Activated CD8-positive, alpha-beta memory T cell treated with anti-CD3 and anti-CD28 coated beads, Interleukin-2, amount 50 U/mL, for 1 hour (primary cell): Measurements from ENCODE around the gene DCAF6.
A peak's percentile ranks its signal among the peaks of the same experiment; 100 is the strongest.
"Not testable (repeated sequence)": the region's sequence is repeated elsewhere in the genome, so short reads cannot be mapped to it uniquely, and the experiment has no call there.

Source experiments
- DNase-seq: peaks from one replicate; pipeline ENCODE4 v3.0.0-alpha.2; 2020; ENCODE audit errors: extremely low read depth

Gene DCAF6, protein sequence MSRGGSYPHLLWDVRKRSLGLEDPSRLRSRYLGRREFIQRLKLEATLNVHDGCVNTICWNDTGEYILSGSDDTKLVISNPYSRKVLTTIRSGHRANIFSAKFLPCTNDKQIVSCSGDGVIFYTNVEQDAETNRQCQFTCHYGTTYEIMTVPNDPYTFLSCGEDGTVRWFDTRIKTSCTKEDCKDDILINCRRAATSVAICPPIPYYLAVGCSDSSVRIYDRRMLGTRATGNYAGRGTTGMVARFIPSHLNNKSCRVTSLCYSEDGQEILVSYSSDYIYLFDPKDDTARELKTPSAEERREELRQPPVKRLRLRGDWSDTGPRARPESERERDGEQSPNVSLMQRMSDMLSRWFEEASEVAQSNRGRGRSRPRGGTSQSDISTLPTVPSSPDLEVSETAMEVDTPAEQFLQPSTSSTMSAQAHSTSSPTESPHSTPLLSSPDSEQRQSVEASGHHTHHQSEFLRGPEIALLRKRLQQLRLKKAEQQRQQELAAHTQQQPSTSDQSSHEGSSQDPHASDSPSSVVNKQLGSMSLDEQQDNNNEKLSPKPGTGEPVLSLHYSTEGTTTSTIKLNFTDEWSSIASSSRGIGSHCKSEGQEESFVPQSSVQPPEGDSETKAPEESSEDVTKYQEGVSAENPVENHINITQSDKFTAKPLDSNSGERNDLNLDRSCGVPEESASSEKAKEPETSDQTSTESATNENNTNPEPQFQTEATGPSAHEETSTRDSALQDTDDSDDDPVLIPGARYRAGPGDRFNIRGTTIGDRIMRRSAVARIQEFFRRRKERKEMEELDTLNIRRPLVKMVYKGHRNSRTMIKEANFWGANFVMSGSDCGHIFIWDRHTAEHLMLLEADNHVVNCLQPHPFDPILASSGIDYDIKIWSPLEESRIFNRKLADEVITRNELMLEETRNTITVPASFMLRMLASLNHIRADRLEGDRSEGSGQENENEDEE

DNA sequence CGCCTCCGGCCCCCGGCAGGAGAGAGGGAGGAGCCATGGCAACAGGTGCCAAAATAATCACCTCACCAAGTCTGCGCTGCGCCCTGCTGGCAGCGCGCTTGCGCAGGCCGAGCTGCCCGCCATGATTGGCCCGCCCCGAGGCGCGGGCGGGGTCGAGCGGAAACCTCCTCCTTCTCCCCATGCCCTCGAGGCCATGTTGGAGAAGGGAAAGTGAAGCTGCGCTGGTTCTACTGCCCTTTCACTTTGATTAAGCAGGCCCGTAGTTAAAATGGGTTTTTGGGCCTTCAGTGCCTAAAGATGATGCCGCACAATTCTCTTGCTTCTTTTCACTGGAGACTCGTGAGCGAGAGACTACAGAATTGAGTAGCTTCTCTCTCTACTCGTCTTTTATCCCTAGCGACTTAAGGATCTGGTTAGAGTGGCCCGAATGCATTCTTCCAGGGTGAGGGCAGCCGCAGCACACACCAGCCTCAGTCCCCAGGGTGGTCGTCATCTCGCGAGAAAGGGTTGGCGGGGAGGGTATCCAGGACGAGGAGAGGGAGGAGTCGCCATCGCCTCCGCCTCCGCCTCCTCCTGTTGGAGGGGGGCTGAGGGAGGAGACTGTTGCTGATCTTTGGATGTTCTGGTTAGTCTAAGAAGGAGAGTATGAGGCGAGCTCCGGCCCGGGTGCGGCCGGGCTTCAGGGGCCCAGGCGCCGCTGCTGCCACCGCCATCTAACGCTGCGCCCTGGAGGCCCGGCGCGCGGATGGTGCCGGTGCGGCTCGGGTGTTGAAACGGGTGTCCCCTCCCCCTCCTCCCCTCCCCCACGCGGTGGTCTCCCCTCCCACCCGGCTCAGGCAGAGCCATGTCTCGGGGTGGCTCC, at the start of gene DCAF6:
Gene DCAF6, plus strand, starts transcription at position 616 of the 862 bp plus-strand sequence. Its CDS starts 229 bp downstream, at position 845.
- peak; percentile 94 for DNase-seq

DNA sequence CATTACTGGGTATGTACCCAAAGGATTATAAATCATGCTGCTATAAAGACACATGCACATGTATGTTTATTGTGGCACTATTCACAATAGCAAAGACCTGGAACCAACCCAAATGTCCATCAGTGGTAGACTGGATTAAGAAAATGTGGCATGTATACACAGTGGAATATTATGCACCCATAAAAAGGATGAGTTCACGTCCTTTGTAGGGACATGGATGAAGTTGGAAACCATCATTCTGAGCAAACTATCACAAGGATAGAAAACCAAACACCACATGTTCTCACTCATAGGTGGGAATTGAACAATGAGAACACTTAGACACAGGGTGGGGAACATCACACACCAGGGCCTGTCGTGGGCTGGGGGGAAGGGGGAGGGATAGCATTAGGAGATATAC, 49.3 kb upstream of the DCAF6 start:
- not testable (repeated sequence) for DNase-seq

DNA sequence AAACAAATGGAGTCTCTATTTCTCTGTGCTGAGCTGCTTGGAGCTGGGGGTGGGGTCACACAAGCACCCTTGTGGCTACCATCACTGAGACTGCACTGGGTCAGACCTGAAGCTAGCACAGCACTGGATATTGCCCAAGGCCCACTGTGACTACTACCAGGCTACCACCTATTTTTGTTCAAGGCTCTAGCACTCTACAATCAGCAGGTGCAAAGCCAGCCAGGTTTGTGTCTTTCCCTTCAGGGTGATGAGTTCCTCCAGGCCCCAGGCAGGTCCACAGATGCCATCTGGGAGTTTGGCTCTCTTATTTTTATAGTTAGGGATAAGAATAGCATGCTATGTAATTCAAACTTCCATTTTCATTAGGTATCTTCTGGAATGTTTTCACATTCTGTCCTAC, 46.1 kb upstream of the DCAF6 start:
- no peak for DNase-seq

DNA sequence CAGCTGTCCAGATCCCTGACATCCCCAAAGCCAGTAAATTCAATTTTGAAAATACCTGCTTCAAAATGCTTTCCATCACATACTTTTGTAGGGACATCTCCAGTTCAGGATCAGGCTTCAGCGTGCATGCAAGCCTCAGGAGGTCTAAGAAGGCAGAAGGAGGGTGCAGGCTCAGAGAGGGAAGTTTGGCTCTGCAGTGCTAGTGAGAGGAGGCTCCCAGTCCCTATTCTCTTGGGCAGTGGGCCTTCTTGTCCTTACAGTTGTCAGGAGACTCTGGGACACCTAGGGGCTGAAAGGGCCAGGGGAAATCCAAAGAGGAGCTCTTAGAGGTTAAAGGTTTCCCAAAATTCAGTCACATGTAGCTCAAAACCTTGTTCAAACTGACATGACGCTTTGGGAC, 42.7 kb upstream of the DCAF6 start:
- DNase-seq, result no peak

DNA sequence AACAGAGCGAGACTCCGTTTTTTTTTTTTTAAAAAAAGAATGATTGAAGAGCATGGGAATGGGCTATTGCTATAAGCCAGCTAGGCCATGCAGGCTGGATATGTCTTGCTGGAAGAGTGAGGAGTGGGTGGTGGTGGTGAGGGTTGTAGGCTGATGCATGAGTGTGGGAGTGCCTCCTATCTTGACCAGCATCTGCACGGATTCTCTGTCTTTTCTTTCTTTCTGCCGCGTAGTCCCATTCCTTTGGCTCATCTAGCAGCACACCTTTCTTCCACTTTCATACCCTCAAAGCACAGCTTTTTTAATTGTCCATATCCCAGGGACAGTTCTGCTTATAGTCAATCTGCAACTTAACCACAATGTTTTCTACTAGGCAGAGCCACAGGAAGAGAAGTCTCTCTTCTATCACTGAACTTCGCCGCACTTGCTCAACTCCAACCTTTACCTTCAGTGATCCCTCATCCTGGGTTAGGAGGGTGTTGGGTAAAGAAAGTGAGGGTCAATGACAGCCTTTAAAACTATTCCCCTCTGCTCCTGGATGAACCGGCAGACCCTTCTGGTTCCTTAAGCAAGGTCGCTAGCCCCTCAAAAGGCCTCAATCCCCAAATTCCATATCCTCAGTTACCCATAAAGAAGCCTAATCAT, 37.8 kb upstream of the DCAF6 start:
- no peak for DNase-seq

DNA sequence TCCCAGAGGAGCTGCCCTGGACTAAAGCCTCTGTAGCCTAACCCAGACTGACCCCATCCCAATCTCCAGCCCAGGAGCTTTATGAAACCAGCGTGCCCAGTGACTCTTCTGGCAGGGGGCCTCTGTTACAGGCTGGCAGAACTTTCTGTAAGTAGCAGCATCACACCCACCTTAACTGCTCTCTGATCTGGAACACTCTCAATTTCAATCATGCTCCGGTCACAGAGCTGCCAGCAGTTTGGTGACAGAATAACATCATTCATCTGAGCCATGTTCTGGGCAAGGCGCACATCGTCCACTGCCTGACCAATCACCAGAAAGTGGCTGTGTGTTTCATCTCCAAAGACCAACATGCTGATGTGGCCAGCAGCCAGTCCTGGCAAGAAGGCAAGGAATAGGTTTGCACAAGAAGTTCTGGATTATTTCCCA, 37.2 kb upstream of the DCAF6 start:
- no peak for DNase-seq

DNA sequence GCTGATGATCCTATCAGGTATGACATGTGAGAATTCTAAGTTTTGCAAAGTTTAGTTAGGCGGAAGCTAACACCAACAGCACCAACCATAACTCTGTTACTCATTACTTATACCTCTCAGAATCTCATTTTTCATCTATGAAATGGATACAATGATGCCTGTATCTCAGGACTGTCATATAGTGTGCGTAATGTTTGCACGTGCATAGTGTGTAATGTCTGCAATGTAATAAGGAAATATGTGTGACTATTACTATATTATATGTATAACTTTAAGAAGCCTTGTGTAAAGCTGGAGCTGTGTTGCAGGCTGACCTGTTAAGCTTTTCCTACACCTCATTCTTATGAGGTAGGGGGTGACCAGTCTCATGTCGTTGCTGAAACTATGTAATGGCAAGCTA, 35.6 kb upstream of the DCAF6 start:
- no peak for DNase-seq

DNA sequence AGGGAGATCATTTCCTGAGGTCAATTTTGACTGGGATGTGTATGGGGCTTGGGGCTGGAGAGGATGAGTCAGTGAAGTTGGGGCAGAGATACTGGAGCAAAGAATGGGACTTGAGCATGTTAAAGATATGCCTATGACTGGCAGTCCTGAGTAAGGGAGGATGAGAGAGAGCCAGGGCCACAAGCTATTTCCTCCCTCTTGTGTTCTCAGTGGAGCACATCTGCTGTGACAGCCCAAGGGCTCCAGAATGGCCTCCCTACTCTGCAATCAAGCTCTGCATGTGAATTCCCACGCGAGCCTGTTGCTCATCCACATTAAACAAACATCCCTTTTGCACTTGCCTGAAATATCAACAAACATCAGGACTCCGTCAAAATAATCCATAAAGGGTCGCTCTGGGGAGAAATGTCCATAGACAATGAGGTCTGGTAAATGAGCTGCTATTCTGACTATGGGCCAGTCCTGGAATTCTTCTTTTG, 31.8 kb upstream of the DCAF6 start:
- DNase-seq, result no peak

DNA sequence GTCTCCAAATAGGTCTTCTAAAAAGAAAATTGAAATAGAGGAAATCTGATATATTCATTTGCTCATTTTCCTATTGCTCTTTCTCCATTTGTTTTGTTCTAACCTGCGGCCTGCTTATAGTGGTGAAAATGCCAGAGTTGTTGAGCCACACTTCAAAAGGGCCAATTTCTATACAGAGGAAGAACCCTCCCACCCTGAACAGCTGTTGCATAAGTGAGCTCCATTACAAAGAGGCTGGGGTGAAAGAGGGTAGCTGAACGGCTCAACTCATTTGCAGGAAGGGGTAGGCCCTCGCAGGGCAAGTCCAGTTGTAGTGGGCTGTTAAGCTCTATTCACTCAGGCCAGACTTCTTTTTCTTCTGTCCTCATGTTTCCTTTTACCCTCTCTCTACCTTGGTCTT, 31.3 kb upstream of the DCAF6 start:
- no peak for DNase-seq

DNA sequence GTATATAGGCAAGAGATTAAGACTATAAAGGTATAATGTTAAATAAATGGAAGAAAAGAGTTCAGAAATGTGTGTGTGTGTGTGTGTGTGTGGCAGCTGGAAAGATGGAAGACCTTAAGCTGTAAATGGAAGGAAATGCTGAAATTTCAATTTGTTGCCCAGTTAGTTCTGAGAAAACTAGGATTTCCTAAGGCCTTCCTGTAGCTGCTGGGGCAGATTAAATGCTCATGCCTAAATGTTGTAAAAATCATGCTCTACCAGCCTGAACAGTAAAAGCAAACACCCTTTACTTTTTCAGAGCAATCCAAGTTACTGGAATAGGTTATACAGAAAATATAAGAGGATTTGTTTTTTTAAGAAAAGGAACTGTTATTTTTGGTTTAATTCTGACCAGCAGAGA, 30.8 kb upstream of the DCAF6 start:
- DNase-seq, result no peak

DNA sequence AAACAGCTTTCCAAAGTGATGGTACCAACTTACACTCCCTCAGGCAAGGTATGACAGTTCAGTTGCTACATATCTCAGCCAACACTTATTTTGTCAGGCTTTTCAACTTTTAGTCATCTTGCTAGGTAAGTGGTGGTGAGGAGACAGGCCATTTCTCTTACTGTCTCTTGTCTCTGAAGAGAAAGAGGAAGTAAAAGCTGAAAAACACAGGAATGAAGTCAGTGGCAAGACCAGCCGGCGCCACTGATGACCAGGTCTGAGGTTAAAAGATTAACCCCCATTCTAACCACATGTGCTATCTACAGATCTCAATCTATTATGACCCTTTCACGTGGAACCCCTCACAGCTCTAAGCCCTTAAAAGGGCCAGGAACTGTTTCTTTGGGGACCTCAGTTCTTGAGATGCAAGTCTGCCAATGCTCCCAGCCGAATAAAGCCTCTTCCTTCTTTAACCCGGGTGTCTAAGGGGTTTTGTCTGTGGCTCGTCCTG, 26.7 kb upstream of the DCAF6 start:
- no peak for DNase-seq

DNA sequence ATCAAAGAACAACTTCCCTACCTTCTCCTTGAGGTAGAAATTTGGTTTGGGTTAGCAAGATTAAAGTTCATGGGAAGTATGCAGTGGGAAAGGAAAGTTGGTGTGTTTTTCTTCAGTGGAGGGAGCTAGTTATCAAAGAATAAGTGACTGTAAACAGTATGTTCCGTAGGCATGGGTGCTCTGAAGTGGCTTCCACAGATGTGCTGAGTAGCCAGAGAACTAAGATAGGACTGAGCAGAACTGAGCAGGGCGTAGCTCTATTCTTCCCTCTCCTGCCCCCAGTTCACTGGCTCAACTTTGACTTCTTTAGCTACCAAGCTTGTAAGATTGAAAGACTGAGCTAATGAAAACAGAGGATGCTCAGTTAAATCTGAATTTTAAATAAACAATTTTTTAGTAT, 26.0 kb upstream of the DCAF6 start:
- no peak for DNase-seq

DNA sequence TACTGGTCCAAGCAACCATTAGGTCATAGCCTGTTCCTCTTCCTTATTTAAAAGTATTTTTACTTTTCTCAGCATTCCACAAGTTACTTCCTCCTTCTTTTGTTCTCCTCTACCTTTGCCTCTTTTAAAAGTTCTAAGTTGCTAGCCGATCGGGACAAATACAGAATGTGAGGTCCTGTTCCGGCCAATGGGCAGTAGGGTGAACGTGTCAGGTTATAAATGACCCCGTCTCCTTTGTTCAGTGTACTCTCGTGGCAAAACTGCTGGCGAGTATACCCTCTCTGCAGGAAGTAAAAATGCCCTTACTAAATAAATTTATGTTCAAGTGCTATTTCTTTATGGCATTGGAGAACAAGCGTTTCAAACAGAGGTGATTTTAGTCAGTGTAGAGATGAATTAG, 25.1 kb upstream of the DCAF6 start:
- DNase-seq, result no peak

DNA sequence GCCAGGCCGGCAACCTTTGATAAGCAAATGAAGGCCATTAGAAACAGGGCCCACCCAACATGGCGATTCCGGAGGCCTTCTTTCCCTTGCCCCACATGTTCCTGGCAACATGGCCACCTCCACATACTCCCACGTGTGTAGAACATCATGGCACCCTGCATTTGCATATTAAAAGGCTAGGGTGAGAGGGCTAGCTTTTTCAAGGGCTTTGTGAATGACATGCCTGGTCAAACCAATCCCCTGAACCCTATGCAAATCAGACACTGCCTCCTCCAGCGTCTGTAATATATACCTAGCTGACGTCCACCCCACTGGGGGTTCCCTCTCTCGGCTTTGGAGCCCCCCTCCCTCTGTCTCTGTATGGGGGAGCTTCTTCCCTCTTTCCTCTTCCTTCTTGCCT, 24.2 kb upstream of the DCAF6 start:
- no peak for DNase-seq

DNA sequence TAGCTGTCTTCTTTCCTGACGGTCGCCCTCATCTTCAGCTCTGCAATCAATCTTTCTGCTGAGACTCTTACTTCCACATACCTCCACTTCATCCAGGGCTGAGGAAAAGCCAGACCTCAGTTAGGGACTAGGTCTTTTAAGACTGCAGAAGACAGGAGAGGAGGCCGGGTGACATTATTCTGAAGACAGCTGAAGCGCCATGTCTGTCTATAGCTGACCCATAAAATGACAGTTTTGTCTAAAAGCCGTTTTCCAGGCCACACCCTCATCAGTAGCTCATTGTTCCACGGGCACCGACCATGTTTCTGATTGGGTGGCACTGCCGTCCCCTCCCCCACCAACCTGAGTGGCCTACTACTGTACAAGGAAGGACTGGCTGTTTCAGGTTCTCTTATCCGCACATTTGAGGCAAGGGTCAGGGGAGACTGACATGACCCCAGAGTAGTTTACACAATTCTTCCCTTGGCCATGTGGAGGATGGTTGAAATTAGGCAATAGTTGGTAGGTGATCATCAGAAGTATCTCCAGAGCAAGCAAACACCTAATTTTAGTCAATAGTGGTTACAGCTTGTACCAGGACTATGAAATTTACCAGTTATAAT, 22.5 kb upstream of the DCAF6 start, which contains the start of gene ADCY10:
Gene ADCY10, minus strand, starts transcription at position 240 of the 602 bp plus-strand sequence. CDS start 8,994 bp downstream, outside the sequence.
- no peak for DNase-seq

DNA sequence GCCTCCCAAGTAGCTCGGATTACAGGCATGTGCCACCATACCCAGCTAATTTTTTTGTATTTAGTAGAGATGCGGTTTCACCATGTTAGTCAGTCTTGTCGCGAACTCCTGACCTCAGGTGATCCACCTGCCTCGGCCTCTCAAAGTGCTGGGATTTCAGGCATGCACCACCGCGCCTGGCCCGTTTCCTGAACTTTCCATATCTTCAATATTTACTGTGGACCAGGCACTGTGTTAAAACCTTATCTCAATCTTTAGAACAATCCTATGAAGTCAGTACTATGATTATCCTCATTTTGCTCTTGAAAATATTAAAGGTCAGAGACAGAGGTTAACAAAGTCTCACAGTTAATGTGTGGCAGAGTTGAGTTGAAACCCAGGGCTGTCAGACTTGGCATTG, 20.9 kb upstream of the DCAF6 start:
- DNase-seq, result no peak

DNA sequence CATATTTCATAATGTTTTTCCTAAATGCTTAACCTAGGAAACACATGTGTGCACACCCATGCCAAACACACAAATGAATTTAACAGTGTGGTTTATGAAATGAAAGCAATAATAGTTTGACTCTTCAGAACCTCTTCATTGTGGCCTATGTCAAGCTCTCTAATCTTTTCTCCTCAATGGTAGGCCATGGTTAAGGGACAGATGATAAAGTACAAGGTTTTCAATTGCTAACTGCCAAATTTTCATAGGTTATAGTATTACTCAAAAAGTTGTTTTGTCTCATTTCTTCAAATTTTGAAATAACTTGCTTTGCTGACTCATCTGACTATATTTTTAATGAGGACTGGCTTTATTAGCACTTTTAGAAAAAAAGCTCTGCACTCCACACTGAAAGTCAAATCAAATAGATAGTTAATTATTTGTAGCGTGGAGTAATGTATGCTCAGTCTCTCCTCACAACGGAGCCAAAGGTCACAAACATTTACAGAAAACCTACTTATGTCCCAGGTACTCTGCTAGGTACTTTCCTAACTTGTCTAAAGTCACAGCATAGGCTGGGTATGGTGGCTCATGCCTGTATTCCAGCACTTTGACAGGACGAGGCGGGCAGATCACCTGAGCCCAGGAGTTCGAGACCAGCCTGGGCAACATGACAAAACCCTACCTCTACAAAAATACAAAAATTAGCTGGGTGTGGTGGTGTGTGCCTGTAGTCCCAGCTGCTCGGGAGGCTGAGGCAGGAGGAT, 19.5 kb upstream of the DCAF6 start:
- DNase-seq, result no peak

DNA sequence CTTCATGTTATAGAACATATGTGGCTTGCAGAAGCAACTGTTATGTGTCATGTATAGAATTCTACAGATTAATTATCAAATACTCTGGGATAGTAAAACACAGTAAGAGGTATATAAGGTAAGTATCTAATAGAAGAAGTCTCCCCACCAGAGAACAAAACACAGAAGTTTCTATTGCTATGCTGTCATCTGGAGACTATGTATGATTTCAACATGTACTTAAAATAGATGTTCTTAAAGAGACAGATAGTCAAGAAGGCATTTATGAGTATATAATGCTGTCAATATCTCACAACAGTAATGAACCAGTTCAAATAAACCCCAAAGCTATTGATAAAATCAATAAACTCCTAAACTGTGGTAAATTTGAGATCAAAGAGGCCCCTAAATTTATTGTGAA, 14.5 kb upstream of the DCAF6 start:
- DNase-seq, result no peak

DNA sequence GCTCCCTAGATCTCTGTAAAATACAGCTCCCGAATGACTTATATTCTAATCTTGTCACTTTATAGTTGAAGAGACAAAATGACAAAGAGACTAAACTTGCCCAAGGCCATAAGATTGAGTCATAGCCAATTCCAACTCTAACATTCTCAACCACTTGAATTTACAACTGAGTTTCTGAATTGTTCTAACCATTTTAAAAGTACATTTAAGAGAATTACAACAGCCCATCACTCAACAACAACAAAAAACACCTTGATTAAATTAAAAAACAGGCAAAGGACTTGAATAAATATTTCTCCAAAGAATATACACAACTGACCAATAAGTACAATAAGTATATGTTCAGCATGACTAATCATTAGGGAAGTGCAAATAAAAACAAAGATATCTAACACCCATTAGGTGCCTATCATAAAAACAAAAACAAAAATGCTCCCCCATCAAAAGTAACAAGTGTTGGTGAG, 13.8 kb upstream of the DCAF6 start:
- no peak for DNase-seq
